GM19099 (cell line): ENCODE results near the gene CNTNAP5.

Experiments used
- POLR2A ChIP-seq: IDR thresholded peaks from 3 replicates; pipeline ENCODE4 v1.6.1; 2011; ENCODE audit warnings: low read depth; ENCODE audit not compliant: insufficient read length; ENCODE audit errors: extremely low read depth

CNTNAP5 gene

DNA sequence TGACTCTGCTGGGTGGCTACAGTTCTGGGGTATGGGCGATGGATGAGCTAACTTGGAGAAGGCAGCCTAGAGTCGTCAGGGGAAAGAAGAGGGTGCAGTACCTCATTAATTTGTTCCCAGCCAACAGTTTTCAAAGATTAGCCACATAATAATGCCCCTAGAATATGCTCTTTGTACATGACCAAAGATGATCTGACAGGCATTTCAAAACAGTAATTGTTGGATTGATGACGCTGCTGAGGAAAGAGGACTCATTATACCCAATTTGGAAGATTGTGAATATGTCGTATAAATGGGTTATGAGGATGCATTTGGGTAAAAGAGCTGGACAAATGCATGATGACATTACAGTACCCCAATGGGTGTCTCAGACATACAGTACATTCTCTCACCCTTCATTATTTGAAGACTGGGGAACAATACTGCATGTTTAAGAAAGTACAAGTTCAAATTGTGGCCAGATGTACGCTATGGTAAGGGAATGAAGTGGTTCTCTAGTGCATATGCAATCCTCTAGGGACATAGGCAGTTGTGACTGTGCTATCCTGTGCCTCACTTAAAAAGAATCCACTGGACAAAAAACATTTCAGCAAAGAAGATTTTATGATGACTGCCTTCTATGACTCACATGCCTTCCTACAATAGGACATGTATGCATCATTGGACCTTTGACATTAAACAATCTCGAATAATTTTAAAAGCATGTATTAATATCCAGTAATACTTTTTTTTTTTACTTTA lies 233.2 kb downstream of the CNTNAP5 start:
- no peak for TF ChIP-seq POLR2A

DNA sequence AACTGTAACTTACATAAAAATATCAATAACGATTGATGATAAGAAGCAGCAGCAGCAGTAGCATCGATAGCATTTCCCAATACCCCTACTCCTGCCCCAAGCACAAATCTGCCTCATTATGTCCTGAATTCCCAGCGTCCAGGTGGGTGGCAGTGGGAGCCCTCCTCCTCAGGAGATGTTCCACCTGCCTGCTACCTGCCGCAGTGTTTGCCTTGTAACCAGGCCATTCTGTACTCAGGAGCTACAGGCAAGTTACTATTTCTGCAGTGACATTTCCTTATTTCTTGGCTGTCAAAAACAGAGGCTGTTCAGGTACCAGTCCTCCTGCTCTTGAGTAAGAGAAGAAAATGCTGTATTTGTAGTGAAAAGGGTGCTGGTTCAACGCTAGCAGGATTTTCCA lies 236.4 kb downstream of the CNTNAP5 start:
- TF ChIP-seq POLR2A: no peak

GRCh38 chr2:124264551-124265091 lies 239.5 kb downstream of the CNTNAP5 start:
- TF ChIP-seq POLR2A: no peak

- no peak for TF ChIP-seq POLR2A
Observed at GRCh38 chr2:124267794-124268193, 242.7 kb downstream of the CNTNAP5 start.

DNA sequence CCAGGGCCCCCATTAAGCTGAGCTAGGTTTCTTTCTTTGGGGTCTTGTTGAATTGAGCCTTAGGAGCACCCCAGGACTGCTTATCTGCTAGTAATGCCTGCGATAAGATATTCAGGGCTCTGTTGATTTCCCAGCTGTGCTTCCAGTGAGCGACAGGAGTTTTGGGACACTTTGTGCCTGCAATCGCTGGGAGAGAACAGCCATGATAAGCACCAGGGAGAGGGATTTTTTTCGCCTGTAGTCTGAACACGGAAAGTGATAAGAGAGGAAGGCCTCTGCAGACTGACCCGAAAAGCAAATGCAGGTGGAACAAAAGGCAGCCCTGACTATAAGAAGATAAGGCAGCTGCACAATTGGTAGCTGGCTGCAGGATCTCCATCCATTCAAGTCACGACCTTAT lies 244.3 kb downstream of the CNTNAP5 start:
- TF ChIP-seq POLR2A: no peak

DNA sequence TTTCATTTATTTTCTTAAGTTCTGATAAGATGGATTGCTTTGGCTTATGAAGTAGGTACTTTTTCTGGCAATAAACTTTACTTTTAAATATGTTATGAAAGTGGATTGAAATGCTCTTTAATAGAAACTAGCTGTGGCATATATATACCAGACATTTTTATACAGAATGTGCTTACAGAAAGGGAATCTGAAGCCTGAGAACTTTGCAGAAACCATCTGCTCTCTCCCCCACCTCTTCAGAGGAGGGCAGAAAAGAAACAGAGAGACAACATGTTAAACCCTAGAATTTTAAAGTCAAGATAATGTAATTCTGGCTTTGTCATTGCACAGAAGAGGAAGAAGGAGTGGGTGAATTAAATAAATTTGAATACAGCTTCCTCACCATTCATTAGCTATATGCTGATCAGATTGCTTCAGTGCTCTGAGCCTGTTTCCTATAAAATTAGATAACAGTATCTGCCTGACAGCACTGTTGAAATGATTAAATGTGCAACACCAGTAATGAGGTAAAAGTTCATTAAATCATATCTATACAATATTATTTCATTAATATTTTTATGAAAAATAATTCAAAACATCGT lies 247.3 kb downstream of the CNTNAP5 start:
- no peak for TF ChIP-seq POLR2A

GRCh38 chr2:124281541-124281940 lies 256.5 kb downstream of the CNTNAP5 start:
- no peak for TF ChIP-seq POLR2A

GRCh38 chr2:124283096-124283495 lies 258.0 kb downstream of the CNTNAP5 start:
- no peak for TF ChIP-seq POLR2A

DNA sequence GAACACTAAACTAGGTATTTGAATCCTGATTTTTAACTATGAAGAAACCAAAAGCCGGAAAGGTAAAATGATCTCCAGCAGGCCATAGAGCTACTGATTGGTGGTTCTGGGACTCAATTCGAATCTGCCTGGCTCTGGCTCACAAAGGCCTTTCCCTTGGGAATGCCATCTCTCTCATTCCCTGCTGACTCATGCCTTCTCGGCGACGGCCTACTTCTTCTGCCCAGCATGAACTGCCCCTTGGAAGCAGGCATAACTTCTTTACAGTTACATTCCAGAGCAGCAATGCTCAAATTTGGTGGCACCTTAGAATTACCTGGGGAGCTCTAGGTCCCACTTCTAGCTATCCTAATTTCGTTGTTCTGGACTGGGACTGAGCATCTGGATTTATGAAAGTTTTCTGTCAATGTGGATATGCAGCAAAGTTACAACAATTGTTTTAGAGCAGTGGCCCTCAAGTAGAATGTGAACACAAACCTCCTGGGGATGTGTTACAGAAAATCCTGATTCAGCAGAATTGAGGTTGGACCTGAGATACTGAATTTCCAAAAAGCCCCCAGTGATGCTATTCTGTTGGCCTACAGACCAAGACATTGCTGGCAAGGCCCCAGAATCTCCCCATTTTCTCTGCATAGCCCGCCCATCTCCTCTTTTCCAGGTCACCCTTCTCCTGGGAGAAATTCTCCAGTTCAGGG lies 261.1 kb downstream of the CNTNAP5 start:
- no peak for TF ChIP-seq POLR2A

DNA sequence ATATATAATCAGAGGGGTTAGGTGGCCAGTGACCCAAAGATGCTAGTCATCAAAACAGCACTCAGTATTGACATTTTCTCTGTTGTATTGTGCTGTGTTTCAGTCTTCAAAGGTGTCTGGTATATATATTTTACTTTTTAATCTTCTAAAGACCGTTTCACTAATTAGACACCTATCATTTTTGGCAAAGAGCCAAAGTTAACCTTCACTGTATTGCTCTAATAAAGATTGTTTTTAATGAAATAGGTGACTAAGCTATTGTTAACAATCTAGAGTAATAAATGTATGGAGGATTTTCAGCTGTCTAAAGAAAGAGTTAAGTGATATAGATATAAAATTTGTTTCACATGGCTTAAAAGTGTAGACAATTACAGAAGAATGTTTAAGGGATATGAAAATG lies 264.0 kb downstream of the CNTNAP5 start:
- TF ChIP-seq POLR2A: no peak

DNA sequence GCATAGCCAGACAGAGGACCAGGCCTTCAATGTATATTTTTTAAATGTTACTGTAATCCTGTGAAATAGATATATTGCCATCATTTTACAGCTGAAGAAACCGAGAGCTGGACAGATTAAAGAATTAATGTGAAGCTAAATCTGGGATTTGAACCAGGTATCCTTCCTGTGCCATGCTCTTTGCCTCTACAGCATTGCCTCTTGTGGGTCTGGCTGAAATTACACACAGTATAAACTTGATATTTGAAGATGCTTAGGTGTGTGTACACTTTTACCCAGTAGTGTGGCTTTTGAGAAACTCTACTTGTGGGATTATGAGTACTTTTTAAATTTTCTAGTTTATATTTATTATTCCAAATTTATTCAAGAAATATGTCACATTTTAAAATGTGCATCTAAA lies 264.5 kb downstream of the CNTNAP5 start:
- TF ChIP-seq POLR2A: no peak

GRCh38 chr2:124296470-124296869 lies 271.4 kb downstream of the CNTNAP5 start:
- TF ChIP-seq POLR2A: no peak

GRCh38 chr2:124301915-124302314 lies 276.8 kb downstream of the CNTNAP5 start:
- TF ChIP-seq POLR2A: no peak

- TF ChIP-seq POLR2A: no peak
Observed at GRCh38 chr2:124308319-124309062, 283.4 kb downstream of the CNTNAP5 start.

DNA sequence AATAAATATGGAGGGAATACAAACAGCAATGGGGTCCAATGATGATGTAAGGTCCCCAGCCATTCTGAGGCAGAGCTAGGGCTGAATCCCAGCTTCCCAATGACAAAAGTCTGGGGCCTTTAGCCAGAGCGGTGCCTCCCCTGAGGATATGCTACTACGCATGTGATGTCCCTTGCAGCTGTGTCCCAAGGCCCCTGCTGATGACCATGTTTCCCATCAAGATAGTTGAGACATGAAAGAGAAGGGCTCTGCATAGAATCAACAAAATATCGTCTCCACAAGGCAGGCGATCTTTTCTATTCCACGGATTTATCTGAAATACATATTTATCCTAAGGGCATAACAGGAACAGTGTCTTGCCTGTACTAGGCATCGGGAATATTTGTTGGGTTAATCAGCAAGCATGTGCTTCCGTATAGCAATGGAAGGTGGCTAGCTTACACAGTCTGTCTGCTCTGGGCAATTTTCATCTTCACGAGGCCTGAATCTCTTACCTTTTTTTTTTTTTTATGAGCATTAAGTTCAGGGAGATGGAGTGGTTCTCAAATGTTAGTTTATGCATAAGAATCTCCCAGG lies 284.6 kb downstream of the CNTNAP5 start:
- TF ChIP-seq POLR2A: no peak
